ENCODE results near the gene PEAK1. TPM values are rescaled to one million over a fixed set of nuclear protein-coding genes. Genes with fewer than 3 reads are reported as not detected.

PEAK1 gene
- total and polyA plus RNA-seq, 2 donors (not counting 3 experiments of a cell fraction or from before 2014, with no cell fraction given), result 17.9 to 91.9 TPM

DNA sequence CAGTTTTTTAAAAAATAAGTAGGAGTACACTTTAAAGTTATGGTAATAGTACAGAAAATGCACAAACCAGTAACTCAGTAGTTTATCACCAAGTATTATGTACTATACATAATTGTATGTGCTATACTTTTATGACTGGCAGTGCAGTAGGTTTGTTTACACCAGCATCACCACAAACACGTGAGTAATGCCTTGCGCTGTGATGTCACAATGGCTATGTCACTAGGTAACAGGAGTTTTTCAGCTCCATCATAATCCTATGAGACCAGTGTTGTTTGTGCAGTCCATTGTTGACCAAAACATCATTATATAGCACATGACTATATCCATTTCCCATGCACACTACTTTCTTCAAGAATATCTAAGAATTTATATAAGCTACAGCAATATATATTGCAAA, 280.6 kb downstream of the PEAK1 start:
- BruUV-seq (replicated peaks), result no TSS peak
- Histone ChIP-seq H3K36me3 (ENCODE audit: control insufficient read depth in 2 of 2, extremely low read depth in 1 of 2, insufficient read depth in 2 of 2, low read length in 2 of 2) (no peaks in the 10 kb centered on the region), H3K4me2 (ENCODE audit: insufficient read depth, low read length) (no peak overlapping the region), H3K27me3 (ENCODE audit: control insufficient read depth in 2 of 2, insufficient read depth in 2 of 2, low read length in 2 of 2) (no peaks in the 10 kb centered on the region), H3K4me3 (replicated peaks in 1 of 3; ENCODE audit: insufficient read depth in 1 of 3, low read depth in 1 of 3, low read length in 3 of 3) (no peak overlapping the region), H3K9ac (replicated peaks; ENCODE audit: extremely low read depth, insufficient read depth, low read length) (no peak overlapping the region), H4K20me1 (replicated peaks; ENCODE audit: control insufficient read depth, extremely low read depth, insufficient read depth, low read length) (no peaks in the 10 kb centered on the region), H3K9me1 (replicated peaks; ENCODE audit: control insufficient read depth, extremely low read depth, insufficient read depth, low read length) (no peaks in the 10 kb centered on the region), H3K4me1 (ENCODE audit: control insufficient read depth, extremely low read depth, insufficient read depth, low read length) (peaks cover 12% of the 10 kb centered on the region), H3K9me3 (replicated peaks; ENCODE audit: control insufficient read depth, insufficient read depth, low read length) (no peaks in the 10 kb centered on the region), H2AFZ (ENCODE audit: low read depth, low read length) (no peak overlapping the region), H3K27ac (ENCODE audit: insufficient read depth, low read depth, low read length) (no peak overlapping the region), H3K79me2 (ENCODE audit: control insufficient read depth, insufficient read depth, low read length) (no peaks in the 10 kb centered on the region)
- no peak for FAIRE-seq
- CTCF ChIA-PET, result interaction anchor here (1.0 to 1.8 kb wide), 2 partner anchors 8 to 21 kb away, joined by 3 to 5 read pairs; no protein-coding TSS in a partner anchor
- POLR2A ChIA-PET, result no interaction called here
- TF ChIP-seq EZH2 (IDR thresholded peaks at IDR 0.05; ENCODE audit: borderline replicate concordance, low read depth, low read length, severe bottlenecking) (no peak), POLR2A (IDR thresholded peaks at IDR 0.05; ENCODE audit: low read depth, low read length) (no peak), FOS (IDR thresholded peaks at IDR 0.05; ENCODE audit: borderline replicate concordance, insufficient read depth, low read length) (no peak), POLR2AphosphoS5 (IDR thresholded peaks at IDR 0.05; ENCODE audit: insufficient read depth, low read depth, low read length) (no peak), GATA2 (IDR thresholded peaks at IDR 0.05; ENCODE audit: insufficient read depth, insufficient read length, low read depth, low read length) (no peak)
- TF ChIP-seq, protein P1, sequence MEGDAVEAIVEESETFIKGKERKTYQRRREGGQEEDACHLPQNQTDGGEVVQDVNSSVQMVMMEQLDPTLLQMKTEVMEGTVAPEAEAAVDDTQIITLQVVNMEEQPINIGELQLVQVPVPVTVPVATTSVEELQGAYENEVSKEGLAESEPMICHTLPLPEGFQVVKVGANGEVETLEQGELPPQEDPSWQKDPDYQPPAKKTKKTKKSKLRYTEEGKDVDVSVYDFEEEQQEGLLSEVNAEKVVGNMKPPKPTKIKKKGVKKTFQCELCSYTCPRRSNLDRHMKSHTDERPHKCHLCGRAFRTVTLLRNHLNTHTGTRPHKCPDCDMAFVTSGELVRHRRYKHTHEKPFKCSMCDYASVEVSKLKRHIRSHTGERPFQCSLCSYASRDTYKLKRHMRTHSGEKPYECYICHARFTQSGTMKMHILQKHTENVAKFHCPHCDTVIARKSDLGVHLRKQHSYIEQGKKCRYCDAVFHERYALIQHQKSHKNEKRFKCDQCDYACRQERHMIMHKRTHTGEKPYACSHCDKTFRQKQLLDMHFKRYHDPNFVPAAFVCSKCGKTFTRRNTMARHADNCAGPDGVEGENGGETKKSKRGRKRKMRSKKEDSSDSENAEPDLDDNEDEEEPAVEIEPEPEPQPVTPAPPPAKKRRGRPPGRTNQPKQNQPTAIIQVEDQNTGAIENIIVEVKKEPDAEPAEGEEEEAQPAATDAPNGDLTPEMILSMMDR (IDR thresholded peaks at IDR 0.05; ENCODE audit: extremely low read depth in 1 of 2, insufficient read depth in 1 of 2, low read depth in 1 of 2, low read length in 2 of 2), result no peak
- dilution Hi-C loops (cut with MboI; ENCODE audit: extremely low pct_ligation_motif_present, low sequenced_read_pairs) (no loop called here), intact Hi-C loops (cut with micrococcal nuclease) (no loop called here)
- DNase-seq (ENCODE audit: low read depth, low spot score), result no peak

DNA sequence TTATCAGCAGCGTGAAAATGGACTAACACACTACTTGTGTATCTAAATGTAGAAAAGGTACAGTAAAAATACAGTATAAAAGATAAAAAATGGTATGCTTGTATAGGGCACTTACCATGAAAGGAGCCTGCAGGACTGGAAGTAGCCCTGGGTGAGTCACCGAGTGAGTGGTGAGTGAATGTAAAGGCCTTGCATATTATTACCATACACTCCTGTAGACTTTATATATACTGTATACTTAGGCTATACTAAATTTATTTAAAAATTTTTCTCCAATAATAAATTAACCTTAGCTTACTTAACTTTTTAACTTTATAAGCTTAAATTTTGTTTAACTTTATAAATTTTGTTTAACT, 281.8 kb downstream of the PEAK1 start:
- FAIRE-seq, result no peak
- no peak for DNase-seq (ENCODE audit: low read depth, low spot score)
- POLR2A ChIA-PET, result no interaction called here

More for the DNA sequence above, 281.8 kb downstream of the PEAK1 start:
- Histone ChIP-seq H3K9me1 (replicated peaks; ENCODE audit: control insufficient read depth, extremely low read depth, insufficient read depth, low read length) (no peaks in the 10 kb centered on the region), H3K4me3 (replicated peaks in 1 of 3; ENCODE audit: insufficient read depth in 1 of 3, low read depth in 1 of 3, low read length in 3 of 3) (no peak overlapping the region), H3K4me1 (ENCODE audit: control insufficient read depth, extremely low read depth, insufficient read depth, low read length) (no peaks in the 10 kb centered on the region), H2AFZ (ENCODE audit: low read depth, low read length) (no peak overlapping the region), H3K9ac (replicated peaks; ENCODE audit: extremely low read depth, insufficient read depth, low read length) (no peak overlapping the region), H3K79me2 (ENCODE audit: control insufficient read depth, insufficient read depth, low read length) (no peaks in the 10 kb centered on the region), H3K4me2 (ENCODE audit: insufficient read depth, low read length) (no peak overlapping the region), H3K27ac (ENCODE audit: insufficient read depth, low read depth, low read length) (no peak overlapping the region), H3K36me3 (ENCODE audit: control insufficient read depth in 2 of 2, extremely low read depth in 1 of 2, insufficient read depth in 2 of 2, low read length in 2 of 2) (peaks cover 3 to 7% of the 10 kb centered on the region in 2 experiments), H3K9me3 (replicated peaks; ENCODE audit: control insufficient read depth, insufficient read depth, low read length) (no peaks in the 10 kb centered on the region), H4K20me1 (replicated peaks; ENCODE audit: control insufficient read depth, extremely low read depth, insufficient read depth, low read length) (no peaks in the 10 kb centered on the region), H3K27me3 (ENCODE audit: control insufficient read depth in 2 of 2, insufficient read depth in 2 of 2, low read length in 2 of 2) (no peaks in the 10 kb centered on the region)
- CTCF ChIA-PET, result interaction anchor here (1.0 to 1.8 kb wide), 2 partner anchors 23 to 359 kb away, joined by 3 to 5 read pairs; no protein-coding TSS in a partner anchor
- BruUV-seq (replicated peaks), result no TSS peak
- dilution Hi-C loops (cut with MboI; ENCODE audit: extremely low pct_ligation_motif_present, low sequenced_read_pairs), result no loop called here
- TF ChIP-seq POLR2A (IDR thresholded peaks at IDR 0.05; ENCODE audit: low read depth, low read length) (no peak), POLR2AphosphoS5 (IDR thresholded peaks at IDR 0.05; ENCODE audit: insufficient read depth, low read depth, low read length) (no peak), JUN (IDR thresholded peaks at IDR 0.05; ENCODE audit: borderline replicate concordance, insufficient read depth, insufficient read length, low read depth) (no peak), FOS (IDR thresholded peaks at IDR 0.05; ENCODE audit: borderline replicate concordance, insufficient read depth, low read length) (peak; percentile 30), MYC (IDR thresholded peaks at IDR 0.05; ENCODE audit: low read depth, low read length) (no peak), GATA2 (IDR thresholded peaks at IDR 0.05; ENCODE audit: insufficient read depth, insufficient read length, low read depth, low read length) (no peak)
- TF ChIP-seq, protein P2, sequence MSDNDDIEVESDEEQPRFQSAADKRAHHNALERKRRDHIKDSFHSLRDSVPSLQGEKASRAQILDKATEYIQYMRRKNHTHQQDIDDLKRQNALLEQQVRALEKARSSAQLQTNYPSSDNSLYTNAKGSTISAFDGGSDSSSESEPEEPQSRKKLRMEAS (IDR thresholded peaks at IDR 0.05; ENCODE audit: insufficient read depth, insufficient read length), result no peak
- TF ChIP-seq, protein P1 (IDR thresholded peaks at IDR 0.05; ENCODE audit: extremely low read depth in 1 of 2, insufficient read depth in 1 of 2, low read depth in 1 of 2, low read length in 2 of 2), result no peak
- intact Hi-C loops (cut with micrococcal nuclease), result no loop called here
